SU-DHL-6 (cell line): Measurements from ENCODE around the gene VSTM2L.

Experiments used
- CTCF ChIP-seq: fragments of 200-600 bp; sonication (generic); IDR thresholded peaks from one replicate; pipeline ENCODE4 v1.5.1; 2017; ENCODE audit warnings: antibody characterized with exemption, mild to moderate bottlenecking, low read length, moderate library complexity; ENCODE audit not compliant: insufficient read depth, poor library complexity, severe bottlenecking
- EZH2phosphoT487 ChIP-seq: fragments of 200-600 bp; sonication (generic), shearing (Covaris generic); conservative IDR thresholded peaks from 2 replicates; pipeline ENCODE4 v1.6.1; 2018; ENCODE audit warnings: mild to moderate bottlenecking, antibody characterized with exemption, low read length, moderate library complexity, mixed read lengths

GRCh38 chr20:37954626-37955025, 51.7 kb downstream of the VSTM2L start:
- TF ChIP-seq CTCF = no peak
- no peak for TF ChIP-seq EZH2phosphoT487
